GM21529 (cell line): Measurements from ENCODE around the gene AMPD2.

ENCODE experiments used
- ATAC-seq: cut with Tn5 transposase; IDR thresholded peaks from one replicate; pipeline ENCODE4 v1.9.1; 2021; ENCODE audit not compliant: unreplicated experiment

AMPD2 gene

GRCh38 chr1:109619576-109620400 lies at the start of gene AMPD2, which contains the start of gene GNAT2:
Gene AMPD2, plus strand, starts transcription at chr1:109619837. Its CDS starts 1,339 bp downstream, at chr1:109621176.
Gene GNAT2, minus strand, starts transcription at chr1:109619616. Its CDS starts 6,746 bp downstream, at chr1:109612870.
- peak; percentile 44 for ATAC-seq

- no peak for ATAC-seq
Measured at GRCh38 chr1:109570414-109570813, 49.2 kb upstream of the AMPD2 start.

GRCh38 chr1:109573785-109574184 lies 45.9 kb upstream of the AMPD2 start:
- no peak for ATAC-seq

GRCh38 chr1:109578947-109579443 lies 40.6 kb upstream of the AMPD2 start:
- ATAC-seq: no peak

- no peak for ATAC-seq
Measured at GRCh38 chr1:109579491-109579890, 40.1 kb upstream of the AMPD2 start.

- no peak for ATAC-seq
Measured at GRCh38 chr1:109582021-109582420, 37.6 kb upstream of the AMPD2 start.

- ATAC-seq: no peak
Measured at GRCh38 chr1:109584766-109585165, 34.9 kb upstream of the AMPD2 start.

- no peak for ATAC-seq
Measured at GRCh38 chr1:109586055-109586454, 33.6 kb upstream of the AMPD2 start.

- ATAC-seq: no peak
Measured at GRCh38 chr1:109589177-109589576, 30.5 kb upstream of the AMPD2 start.

GRCh38 chr1:109589679-109590078 lies 30.0 kb upstream of the AMPD2 start:
- ATAC-seq: no peak

- ATAC-seq: no peak
Measured at GRCh38 chr1:109592916-109593315, 26.7 kb upstream of the AMPD2 start.

- ATAC-seq: no peak
Measured at GRCh38 chr1:109595531-109595930, 24.1 kb upstream of the AMPD2 start.

- ATAC-seq: no peak
Measured at GRCh38 chr1:109598156-109598555, 21.5 kb upstream of the AMPD2 start.

GRCh38 chr1:109598655-109599054 lies 21.0 kb upstream of the AMPD2 start:
- no peak for ATAC-seq

GRCh38 chr1:109603229-109603628 lies 16.4 kb upstream of the AMPD2 start:
- ATAC-seq: no peak

- no peak for ATAC-seq
Measured at GRCh38 chr1:109605381-109605780, 14.3 kb upstream of the AMPD2 start.

GRCh38 chr1:109609881-109610280 lies 9.8 kb upstream of the AMPD2 start:
- ATAC-seq: no peak

GRCh38 chr1:109610609-109611307 lies 8.9 kb upstream of the AMPD2 start:
- ATAC-seq: no peak

GRCh38 chr1:109611308-109611990 lies 8.2 kb upstream of the AMPD2 start:
- ATAC-seq: no peak

- ATAC-seq: no peak
Measured at GRCh38 chr1:109613361-109614147, 6.1 kb upstream of the AMPD2 start.

GRCh38 chr1:109615879-109616278 lies 3.8 kb upstream of the AMPD2 start:
- no peak for ATAC-seq
